NOMO-1 (cell line): ENCODE results near the gene TMEM63B.
"Not testable (repeated sequence)": the region's sequence is repeated elsewhere in the genome, so short reads cannot be mapped to it uniquely, and the experiment has no call there.

Source experiments
- DNase-seq, 2 experiments: peaks; one replicate each; lab custom pipeline; 2025; ENCODE audit not compliant: unreplicated experiment in 2 of 2; lab: John Stamatoyannopoulos, UW

Gene TMEM63B

DNA sequence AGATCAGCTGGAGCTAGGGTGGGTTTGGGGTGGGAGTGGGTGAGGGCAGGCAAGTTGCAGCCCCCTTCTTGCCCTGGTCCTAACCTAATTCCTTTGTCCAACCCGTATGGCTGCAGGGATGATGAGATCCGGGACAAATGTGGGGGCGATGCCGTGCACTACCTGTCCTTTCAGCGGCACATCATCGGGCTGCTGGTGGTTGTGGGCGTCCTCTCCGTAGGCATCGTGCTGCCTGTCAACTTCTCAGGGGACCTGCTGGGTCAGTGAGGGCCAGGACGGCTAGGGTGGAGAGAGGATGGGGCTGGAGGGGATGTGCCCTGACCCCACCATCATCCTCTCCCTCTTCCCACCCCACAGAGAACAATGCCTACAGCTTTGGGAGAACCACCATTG is 12.0 kb downstream of the TMEM63B start:
- DNase-seq = no peak

DNA sequence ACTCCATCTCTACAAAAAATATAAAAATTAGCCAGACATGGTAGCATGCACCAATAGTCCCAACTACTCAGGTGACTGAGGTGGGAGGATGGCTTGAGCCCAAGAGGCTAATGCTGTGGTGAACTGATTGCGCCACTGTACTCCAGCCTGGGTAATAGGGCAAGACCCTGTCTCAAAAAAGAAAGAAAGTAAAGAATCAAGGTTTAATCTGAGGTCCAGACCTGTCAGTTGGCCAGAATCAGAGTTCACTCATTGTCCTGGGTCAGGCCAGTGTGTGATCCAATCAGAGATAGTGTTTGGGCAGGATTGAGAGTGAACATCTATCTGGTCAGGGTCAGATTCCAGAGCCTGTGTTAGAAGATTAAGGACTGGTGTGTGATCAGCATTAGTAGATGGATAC is 15.5 kb downstream of the TMEM63B start:
- no peak for DNase-seq

- DNase-seq = no peak
Measured at GRCh38 chr6:44143731-44144130, 16.4 kb downstream of the TMEM63B start.

GRCh38 chr6:44144536-44144935 is 17.2 kb downstream of the TMEM63B start:
- DNase-seq = not testable (repeated sequence)

GRCh38 chr6:44145839-44146238 is 18.5 kb downstream of the TMEM63B start:
- no peak for DNase-seq

GRCh38 chr6:44146685-44147084 is 19.3 kb downstream of the TMEM63B start:
- DNase-seq = no peak

- no peak for DNase-seq
Measured at GRCh38 chr6:44147256-44147655, 19.9 kb downstream of the TMEM63B start.

GRCh38 chr6:44148306-44148705 is 21.0 kb downstream of the TMEM63B start:
- DNase-seq = no peak

DNA sequence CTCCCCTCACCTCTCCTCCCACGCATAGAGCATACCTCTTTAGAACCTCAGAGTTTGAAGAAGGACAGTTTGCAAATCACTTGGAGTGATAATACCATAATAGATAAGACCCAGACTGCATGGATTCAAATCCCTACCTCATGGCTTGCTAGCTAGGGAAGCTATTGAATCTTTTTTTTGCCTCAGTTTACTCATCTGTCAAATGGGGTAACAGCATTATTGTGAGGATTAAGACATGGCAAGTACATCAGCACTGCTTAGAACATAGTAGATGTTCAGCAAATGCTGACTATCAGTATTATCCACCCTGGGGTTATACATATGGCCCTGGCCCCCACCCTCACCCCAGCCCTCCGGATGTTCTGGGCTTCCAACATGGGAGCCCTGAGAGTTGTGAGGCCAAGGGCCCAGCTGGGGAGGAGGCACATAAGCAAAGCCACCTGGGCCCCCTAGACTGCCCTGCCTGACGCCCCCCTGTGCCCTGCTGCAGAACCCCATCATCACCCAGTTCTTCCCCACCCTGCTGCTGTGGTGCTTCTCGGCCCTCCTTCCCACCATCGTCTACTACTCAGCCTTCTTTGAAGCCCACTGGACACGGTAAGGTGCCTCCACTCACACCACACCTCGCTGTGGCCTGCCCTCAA is 22.1 kb downstream of the TMEM63B start:
- no peak for DNase-seq

GRCh38 chr6:44150317-44150917 is 23.1 kb downstream of the TMEM63B start:
- DNase-seq = no peak

- DNase-seq = peak; percentile 34 to 65
Measured at GRCh38 chr6:44151348-44152108, 24.2 kb downstream of the TMEM63B start.

DNA sequence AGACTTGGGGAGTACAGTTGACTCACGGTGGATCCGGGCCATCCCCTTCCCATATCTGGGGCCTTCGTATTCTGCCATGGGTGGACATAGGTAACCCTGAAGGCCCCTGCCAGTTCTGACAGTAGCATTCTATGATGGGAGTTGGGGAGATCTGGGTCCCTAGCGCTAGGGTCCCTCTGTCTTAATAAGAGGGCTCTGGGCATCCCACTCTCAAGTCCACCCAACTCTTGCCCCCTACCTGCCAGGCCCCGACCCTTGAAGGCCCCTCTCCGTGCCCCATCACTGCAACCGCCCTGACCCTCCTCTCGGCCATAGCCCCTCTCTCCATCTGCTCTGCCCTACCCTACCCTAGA is 24.7 kb downstream of the TMEM63B start:
- DNase-seq = no peak

- DNase-seq = no peak
Measured at GRCh38 chr6:44152533-44152932, 25.2 kb downstream of the TMEM63B start.

DNA sequence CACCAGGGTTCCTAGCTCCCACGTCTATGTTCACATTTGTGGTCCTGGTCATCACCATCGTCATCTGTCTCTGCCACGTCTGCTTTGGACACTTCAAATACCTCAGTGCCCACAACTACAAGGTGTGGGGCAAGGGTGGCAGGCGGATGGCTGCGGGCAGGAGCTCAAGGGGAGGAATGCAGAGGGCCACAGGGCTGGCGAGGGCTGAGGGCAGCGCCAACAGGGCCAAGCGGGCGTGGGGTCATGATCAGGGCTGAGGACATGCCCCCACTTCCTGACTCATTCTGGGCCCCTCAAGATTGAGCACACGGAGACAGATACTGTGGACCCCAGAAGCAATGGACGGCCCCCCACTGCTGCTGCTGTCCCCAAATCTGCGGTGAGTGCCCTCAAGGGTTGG is 26.7 kb downstream of the TMEM63B start:
- DNase-seq = no peak

DNA sequence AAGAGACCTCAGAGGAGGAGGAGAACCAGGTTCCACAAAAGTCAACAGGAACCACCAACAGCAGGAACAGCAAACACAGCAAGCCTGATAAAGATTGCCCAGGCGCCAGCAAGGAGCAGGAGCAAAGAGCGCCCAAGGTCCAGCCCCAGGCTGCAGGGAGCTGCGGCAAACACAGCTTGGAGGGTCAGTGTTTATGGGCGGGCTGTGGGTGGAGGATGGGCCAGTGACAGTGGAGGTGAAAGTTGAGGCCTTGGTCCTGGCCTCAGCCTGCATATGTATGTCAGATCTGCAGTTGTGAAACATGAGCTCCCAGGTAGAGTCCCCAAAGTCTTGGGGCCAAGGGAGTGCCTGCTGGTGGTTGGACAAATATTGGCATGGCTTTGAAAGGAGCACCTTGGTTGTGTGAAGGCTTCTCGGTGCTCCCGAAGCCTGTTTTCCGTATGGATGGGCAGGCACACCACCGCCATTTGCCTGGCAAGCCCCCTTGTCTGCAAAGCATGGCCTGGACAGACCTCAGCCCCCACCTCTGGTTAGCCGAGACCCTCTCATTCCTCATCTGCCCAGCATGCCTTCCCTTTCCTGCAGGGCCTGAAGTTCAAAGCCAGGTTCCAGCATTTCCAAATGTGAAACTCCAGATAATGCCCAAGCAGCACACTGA is 29.3 kb downstream of the TMEM63B start:
- DNase-seq = no peak

DNA sequence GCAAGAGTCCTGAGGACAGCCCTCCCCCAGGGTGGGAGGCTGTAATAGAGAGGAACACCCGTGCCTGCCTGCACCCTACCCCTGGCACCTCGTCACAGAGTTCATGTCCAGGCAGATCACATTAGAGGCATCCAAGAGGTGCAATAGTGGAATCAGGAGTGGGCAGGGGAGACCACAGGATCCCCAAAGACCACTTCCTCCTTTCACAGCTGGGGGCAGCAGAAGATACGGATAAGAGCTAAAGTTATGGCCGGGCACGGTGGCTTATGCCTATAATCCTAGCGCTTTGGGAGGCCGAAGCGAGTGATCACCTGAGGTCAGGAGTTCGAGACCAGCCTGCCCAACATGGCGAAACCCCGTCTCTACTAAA is 29.8 kb downstream of the TMEM63B start:
- DNase-seq = no peak

- no peak for DNase-seq
Measured at GRCh38 chr6:44158770-44159228, 31.4 kb downstream of the TMEM63B start, which contains the start of gene CAPN11. Gene CAPN11 (plus strand): TSS chr6:44158820. CDS start chr6:44158849, 29 bp downstream.

DNA sequence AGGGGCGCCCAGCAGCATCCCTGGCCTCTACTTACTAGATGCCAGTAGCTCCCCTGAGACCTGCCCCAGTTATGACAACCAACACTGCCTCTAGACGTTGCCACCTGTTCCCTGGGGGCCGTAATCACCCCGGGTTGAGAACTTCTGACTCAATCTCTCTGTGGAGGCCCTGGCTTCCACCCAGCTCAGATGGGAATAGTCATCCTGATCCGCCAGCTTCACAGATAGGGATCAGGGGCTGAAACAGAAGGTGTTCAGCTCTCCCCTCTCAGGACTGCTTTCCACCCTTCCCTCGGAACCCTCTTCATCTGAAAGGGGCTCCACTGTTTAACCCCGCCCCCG is 34.6 kb downstream of the TMEM63B start:
- no peak for DNase-seq

- no peak for DNase-seq
Measured at GRCh38 chr6:44162876-44163625, 35.7 kb downstream of the TMEM63B start.

GRCh38 chr6:44166116-44166515 is 38.8 kb downstream of the TMEM63B start:
- no peak for DNase-seq
